ENCODE results near the gene WDR90.
"Not testable (repeated sequence)": the region's sequence is repeated elsewhere in the genome, so short reads cannot be mapped to it uniquely, and the experiment has no call there.

The WDR90 gene

GRCh38 chr16:677316-678190 lies 28.4 kb downstream of the WDR90 start:
- FAIRE-seq = no peak

GRCh38 chr16:678209-678857 lies 29.2 kb downstream of the WDR90 start:
- no peak for FAIRE-seq

DNA sequence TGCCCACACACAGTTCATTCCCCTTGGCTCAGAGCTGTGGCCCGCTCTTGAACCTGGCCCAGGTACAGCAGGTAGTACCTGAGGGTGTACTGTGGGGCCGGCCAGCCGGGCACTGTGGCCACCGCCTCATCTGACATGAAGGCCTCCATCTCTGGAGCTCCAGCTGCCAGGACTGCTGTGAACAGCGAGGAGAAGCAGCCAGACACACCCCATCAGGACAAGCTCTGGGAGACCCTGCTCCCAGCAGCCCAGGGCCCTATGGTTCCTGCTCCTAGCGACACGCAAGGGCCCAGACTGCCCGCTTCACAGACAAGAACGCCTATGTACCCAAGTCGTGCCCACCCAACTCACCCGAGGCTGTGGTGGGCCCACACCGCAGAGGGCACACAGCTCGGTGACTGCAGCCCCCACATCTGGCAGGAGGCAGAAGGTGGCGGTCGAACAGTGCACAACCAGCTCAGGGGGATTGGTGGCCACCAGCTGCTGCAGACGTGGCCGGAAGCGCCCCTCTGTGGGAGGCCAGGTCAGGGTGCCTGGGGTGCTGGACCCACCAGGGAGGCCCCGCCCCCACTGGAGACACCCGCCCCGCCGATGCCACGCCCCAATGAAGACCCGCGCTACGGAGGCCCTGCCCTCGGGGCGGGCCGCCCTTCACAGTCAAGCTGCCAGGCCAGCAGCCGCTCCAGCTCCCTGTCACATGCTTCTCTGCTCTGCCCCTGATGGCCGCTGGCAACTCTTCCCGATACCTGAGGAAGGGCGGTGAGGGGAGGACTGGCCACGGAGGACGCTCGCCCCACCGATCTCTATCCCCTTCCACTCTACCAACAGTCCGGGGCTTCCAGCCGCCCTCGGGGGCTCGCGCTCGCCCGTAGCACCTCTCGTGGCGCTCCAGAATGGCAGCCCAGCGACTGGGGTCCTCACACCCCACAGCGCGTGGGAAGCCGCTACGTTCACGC lies 30.0 kb downstream of the WDR90 start:
- FAIRE-seq = no peak

DNA sequence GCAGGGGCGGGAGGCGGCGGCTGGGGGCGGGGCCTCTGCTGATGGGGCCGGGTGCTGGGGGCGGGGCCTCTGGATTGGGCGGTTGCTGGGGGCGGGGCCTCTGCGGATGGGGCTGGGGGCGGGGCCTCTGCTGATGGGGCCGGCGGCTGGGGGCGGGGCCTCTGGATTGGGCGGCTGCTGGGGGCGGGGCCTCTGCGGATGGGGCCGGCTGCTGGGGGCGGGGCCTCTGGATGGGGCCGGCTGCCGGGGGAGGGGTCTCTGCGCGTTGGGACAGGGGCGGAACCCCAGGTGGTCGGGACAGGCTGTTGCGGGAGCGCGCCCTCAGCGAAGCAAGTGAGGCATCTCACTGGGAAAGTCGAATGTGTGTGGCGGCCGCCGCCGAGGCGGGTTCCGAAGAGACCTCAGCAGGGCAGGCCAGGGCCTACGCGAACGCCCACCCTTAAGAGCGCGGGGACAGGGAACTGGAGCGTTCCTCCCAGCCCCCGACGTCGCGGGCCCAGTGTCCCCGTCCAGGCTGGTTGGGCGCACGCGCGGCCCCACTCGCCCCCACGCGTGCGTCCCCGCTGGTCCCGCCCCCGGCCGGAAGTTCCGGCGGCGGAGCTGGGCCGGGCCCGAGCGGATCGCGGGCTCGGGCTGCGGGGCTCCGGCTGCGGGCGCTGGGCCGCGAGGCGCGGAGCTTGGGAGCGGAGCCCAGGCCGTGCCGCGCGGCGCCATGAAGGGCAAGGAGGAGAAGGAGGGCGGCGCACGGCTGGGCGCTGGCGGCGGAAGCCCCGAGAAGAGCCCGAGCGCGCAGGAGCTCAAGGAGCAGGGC lies 30.9 kb downstream of the WDR90 start, which contains the start of gene STUB1:
TSS of gene STUB1 (plus strand) at position 597 of the 811 bp plus-strand sequence. CDS start at position 713, 116 bp downstream.
- no peak for FAIRE-seq

DNA sequence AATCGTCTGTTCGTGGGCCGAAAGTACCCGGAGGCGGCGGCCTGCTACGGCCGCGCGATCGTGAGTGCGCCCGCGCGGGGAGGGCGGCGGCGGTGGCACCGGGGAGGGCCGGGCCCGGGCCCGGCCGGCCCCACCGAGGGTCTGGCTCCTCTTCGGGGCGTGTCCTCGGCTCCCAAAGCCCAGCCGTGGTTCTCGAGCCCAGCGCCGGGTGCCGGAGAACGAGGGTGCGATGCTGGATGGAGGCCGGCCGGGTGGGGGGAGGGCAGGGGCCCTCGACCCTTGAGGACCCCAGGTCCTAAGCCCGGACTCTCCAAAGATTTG lies 31.4 kb downstream of the WDR90 start:
- FAIRE-seq = no peak

- no peak for FAIRE-seq
These were observed 32.0 kb downstream of the WDR90 start for GRCh38 chr16:680967-681745.

DNA sequence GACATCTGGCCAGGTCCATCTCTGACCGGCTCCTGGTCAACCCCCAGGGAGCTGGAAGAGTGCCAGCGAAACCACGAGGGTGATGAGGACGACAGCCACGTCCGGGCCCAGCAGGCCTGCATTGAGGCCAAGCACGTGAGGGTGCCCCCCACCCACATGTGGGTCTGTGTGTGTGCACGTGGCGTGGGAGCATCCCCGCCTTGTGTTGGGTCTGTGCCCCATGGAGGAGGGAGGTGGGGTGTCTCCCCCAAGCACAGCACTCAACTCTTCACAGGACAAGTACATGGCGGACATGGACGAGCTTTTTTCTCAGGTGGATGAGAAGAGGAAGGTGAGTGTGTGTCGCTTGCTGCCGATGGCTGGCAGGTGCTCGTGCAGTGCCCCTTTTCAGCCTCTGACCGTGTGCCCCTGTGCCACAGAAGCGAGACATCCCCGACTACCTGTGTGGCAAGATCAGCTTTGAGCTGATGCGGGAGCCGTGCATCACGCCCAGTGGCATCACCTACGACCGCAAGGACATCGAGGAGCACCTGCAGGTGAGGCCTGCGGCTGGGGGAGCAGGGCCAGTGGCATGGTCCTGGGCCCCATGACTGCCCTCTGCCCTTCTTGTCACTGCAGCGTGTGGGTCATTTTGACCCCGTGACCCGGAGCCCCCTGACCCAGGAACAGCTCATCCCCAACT lies 32.7 kb downstream of the WDR90 start:
- no peak for FAIRE-seq

- no peak for FAIRE-seq
These were observed 33.6 kb downstream of the WDR90 start for GRCh38 chr16:682493-683395.

- no peak for FAIRE-seq
These were observed 34.4 kb downstream of the WDR90 start for GRCh38 chr16:683396-684070.

- no peak for FAIRE-seq
These were observed 35.1 kb downstream of the WDR90 start, which contains the start of gene JMJD8 for GRCh38 chr16:684071-684794. Gene JMJD8, minus strand, starts transcription at chr16:684334. Its CDS starts 15 bp downstream, at chr16:684319.

DNA sequence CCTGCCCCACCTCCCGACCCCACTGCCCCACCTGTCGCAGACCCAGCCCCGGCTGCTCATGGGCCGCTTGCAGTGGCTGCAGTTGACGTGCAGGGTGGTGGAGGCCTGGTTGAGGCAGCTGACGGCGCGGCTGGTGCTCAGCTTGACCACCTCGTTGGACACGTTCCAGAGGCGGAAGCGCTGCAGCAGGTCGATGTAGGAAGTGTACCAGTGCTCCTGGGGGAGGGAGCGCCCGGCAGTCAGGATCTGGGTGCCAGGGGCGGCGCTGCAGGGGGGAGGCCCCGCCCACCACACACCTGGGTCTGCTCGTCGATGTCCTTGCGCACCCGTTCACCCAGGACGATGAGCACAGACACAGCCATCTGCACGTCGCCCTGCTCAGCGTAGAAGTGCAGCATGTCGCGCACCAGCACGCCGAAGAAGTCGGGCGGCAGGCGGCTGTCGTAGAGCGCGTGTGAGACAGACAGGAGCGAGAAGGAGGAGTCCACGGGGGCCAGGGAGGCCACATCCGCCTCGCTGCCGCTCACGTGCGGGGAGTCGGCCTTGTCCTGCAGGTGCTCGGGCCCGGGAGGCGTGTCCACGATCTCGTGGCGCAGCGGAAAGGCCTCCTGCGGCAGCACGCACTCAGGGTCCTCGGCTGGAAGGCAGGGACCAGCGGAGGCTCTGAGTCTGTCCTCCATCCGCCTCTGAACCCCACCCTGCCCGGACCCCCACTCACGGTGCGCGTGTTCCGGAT lies 36.0 kb downstream of the WDR90 start:
- FAIRE-seq = no peak

GRCh38 chr16:685967-686366 lies 36.8 kb downstream of the WDR90 start:
- FAIRE-seq = no peak

DNA sequence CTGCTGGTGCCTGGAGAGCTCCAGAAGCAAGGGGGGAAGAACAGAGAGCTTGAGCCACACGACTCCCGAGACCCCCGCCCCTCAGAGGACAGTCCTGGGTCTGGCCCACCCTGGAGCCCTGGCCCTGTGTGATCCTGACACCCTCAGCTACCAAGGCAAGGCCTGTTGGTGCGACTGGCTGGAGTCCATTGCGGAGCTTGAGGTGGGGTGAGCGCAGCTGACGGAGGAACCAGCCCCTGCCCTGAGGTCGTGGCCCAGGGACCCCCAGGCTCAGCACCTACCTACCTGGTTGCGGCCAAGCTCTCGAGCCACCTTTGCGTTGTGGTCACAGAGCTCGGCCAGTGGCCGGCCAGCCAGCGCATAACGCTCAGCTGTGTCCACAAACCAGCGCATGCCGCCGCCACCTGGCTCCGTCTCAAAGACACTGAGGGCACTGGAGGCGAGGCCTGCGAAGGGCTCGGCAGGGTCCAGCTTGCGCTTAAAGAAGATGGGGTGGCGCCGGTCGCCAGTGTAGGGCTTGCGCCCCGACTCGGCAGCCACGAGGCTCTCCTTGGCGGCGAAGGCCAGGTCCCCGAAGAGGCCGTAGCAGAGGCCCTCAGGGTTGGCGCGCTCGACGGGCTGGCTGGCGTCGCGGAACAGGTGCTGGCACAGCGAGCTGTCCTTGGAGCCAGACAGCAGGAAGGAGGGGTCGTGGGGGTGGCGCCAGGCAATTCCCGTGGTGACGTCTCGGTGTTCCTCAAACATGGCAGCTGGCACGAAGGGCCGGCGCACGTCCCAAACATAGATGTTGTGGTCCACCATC lies 37.5 kb downstream of the WDR90 start:
- no peak for FAIRE-seq

GRCh38 chr16:687499-687898 lies 38.3 kb downstream of the WDR90 start:
- no peak for FAIRE-seq

- no peak for FAIRE-seq
These were observed 40.2 kb downstream of the WDR90 start for GRCh38 chr16:689175-689897.

DNA sequence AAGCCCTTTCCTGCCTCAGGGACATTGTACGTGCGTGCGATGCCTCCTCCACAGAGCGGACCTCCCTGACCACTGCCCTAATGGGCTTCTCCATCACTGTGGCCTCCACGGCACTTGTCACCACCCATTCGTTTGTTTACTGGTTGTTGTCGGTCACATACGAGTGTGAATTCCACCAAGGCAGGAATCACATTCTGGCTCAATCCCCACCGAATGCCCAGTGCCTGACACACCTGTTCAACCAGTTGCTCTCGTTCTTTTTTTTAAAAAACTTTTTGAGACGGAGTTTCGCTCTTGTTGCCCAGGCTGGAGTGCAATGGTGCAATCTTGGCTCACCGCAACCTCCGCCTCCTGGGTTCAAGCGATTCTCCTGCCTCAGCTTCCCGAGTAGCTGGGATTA lies 42.1 kb downstream of the WDR90 start:
- not testable (repeated sequence) for FAIRE-seq

Measured in islet of Langerhans (tissue), 1 donor.